Ovary (tissue), 9 donors: ENCODE results near the gene RBM20. TPM values are rescaled to one million over a fixed set of nuclear protein-coding genes. Genes with fewer than 3 reads are reported as not detected.

Experiments used
- DNase-seq, 5 donors: peaks; one replicate each; pipeline ENCODE4 v3.0.0-alpha.2; 2019 to 2020
- H3K27ac ChIP-seq, 2 donors: fragments of 200-600 bp; one replicate each; pipeline versions ENCODE4 v1.5.1 to v1.8.0; 2019 to 2022
- H3K27me3 ChIP-seq: fragments of 200-600 bp; one replicate; pipeline ENCODE4 v1.8.0; 2022
- H3K36me3 ChIP-seq: fragments of 200-600 bp; sonication (generic); one replicate; pipeline ENCODE4 v1.5.1; 2019
- H3K4me1 ChIP-seq: one replicate; pipeline ENCODE4 v1.8.1; 2013; ENCODE audit warnings: mild to moderate bottlenecking, moderate library complexity; ENCODE audit not compliant: insufficient read depth
- H3K4me3 ChIP-seq: fragments of 200-600 bp; sonication (generic); one replicate; pipeline ENCODE4 v1.5.1; 2017
- H3K9me3 ChIP-seq, 2 donors: fragments of 200-600 bp in 1 of 2; sonication (generic) in 1 of 2; one replicate each; pipeline versions ENCODE4 v1.5.1 to v1.8.1; 2013 to 2019; ENCODE audit warnings: mild to moderate bottlenecking in 1 of 2, moderate library complexity in 1 of 2
- EP300 ChIP-seq: sonication (generic); formaldehyde crosslinking; IDR thresholded peaks from one replicate; pipeline ENCODE4 v1.6.1; 2017; ENCODE audit warnings: antibody characterized with exemption
- POLR2A ChIP-seq: fragments of 450-650 bp; IDR thresholded peaks from one replicate; pipeline ENCODE4 v1.6.1; 2017; ENCODE audit warnings: antibody characterized with exemption, mild to moderate bottlenecking, moderate library complexity
- WGBS, 3 donors: extraction: QIAGEN DNeasy Blood & Tissue Kit in 1 of 3; methylation state at CpG; one replicate each; pipeline versions ENCODE4 v1.1.5 to v1.1.7; 2013 to 2017; 5-methylcytosine and 5-hydroxymethylcytosine counted together
- intact Hi-C, 4 donors: fragments of 100-400 bp; cut with DNase I; formaldehyde crosslinking; loops; one replicate each; pipeline versions ENCODE4 v1.11.0 to v1.15.1; 2022 to 2023
- polyA plus RNA-seq, 2 donors: library from polyadenylated mRNA; stranded (reverse); fragments of 200-250 nt in 1 of 2; fragments of 350-450 nt in 1 of 2; fragmentation: Illumina TruSeq in 1 of 2; extraction: RNeasy Lipid Tissue Mini Kit (QIAGEN cat#74804) in 1 of 2; gene quantifications; one replicate each; pipeline ENCODE4 v1.2.3, GENCODE V29; 2013 to 2014
- total RNA-seq, 7 donors: library from RNA; depleted of rRNA in 2 of 7; stranded (reverse); fragments of >200 nt in 2 of 7; fragmentation: NEBNext Ultra II Directional in 3 of 7; extraction: Animal tissue kit (Norgen Biotek cat#: 25700) in 3 of 7; gene quantifications; one replicate each; pipeline versions ENCODE4 v1.1.0 to v1.2.4, GENCODE V29; 2016 to 2023
- TF ChIP-seq, protein P1 (sequence below), 3 donors: fragments of 450-650 bp in 2 of 3; fragments of 200-600 bp in 1 of 3; IDR thresholded peaks; one replicate each; pipeline versions ENCODE4 v1.5.1 to v1.8.0; 2016 to 2022; ENCODE audit warnings: antibody characterized with exemption in 3 of 3, mild to moderate bottlenecking in 1 of 3
- donor health status: DM: no; HTN: no; CAD: no; lungs with moderate emphysema.
- donor health status: DM: no; HTN: no; CAD: no.
- donor health status: Bipolar disorder and iron deficiency.
- donor health status: DM: yes; HTN: yes; CAD: no.
- donor health status: DM: no; HTN: no; CAD: no.
- donor health status: DM: yes; HTN: yes; CAD: no.

Gene RBM20
- total and polyA plus RNA-seq, 9 donors: 0.96 to 4.9 (median 3.6) TPM

DNA sequence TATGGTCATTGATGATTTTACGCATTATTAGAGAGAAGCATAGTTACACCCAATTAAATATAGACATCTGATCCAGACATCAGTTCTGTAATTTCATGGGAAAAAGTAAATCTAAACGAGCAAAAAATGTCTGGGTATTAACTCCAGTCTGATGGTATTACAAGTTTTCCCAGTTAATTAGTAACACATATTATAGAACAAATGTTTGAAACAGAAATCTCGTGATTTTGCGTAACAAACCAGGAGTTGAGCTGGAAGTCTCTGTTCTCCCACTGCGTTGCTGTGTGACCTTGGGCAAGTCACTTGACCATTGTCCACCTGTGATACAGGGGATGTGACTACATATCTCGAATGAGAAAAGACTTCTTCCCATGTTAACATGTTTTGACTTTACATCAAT lies 43.3 kb downstream of the RBM20 start:
- Histone ChIP-seq H3K27me3 (no peaks in the 10 kb centered on the region), H3K9me3 (no peaks in the 10 kb centered on the region), H3K4me3 (no peak overlapping the region), H3K27ac (no peak overlapping the region), H3K36me3 (no peaks in the 10 kb centered on the region), H3K4me1 (no peaks in the 10 kb centered on the region)
- 54 to 66% (median 55%) methylated on average over 6 of the region's 6 CpGs for WGBS, 3 donors
- DNase-seq: no peak
- TF ChIP-seq, protein P1, sequence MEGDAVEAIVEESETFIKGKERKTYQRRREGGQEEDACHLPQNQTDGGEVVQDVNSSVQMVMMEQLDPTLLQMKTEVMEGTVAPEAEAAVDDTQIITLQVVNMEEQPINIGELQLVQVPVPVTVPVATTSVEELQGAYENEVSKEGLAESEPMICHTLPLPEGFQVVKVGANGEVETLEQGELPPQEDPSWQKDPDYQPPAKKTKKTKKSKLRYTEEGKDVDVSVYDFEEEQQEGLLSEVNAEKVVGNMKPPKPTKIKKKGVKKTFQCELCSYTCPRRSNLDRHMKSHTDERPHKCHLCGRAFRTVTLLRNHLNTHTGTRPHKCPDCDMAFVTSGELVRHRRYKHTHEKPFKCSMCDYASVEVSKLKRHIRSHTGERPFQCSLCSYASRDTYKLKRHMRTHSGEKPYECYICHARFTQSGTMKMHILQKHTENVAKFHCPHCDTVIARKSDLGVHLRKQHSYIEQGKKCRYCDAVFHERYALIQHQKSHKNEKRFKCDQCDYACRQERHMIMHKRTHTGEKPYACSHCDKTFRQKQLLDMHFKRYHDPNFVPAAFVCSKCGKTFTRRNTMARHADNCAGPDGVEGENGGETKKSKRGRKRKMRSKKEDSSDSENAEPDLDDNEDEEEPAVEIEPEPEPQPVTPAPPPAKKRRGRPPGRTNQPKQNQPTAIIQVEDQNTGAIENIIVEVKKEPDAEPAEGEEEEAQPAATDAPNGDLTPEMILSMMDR (IDR thresholded peaks at IDR 0.05): no peak
- TF ChIP-seq POLR2A (no peak), EP300 (no peak)
- intact Hi-C loops: no loop called here

DNA sequence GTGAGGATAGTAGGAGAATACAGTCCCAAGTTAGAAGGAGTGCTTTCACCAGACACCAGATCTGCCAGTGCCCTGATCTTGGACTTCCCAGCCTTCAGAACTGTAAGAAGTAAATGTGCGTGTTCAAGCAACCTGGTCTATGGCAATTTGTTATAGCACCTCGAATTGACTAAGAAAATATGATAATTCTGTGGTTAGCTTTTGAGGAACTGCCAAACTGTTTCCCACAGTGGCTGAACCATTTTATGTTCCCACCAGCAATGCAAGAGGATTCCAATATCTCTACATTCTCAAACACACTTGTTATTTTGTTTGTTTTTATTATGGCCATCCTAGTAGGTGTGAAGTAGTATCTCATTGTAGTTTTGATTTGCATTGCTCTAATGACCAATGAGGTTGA lies 47.0 kb downstream of the RBM20 start:
- Histone ChIP-seq H3K27ac (no peak overlapping the region), H3K4me3 (no peak overlapping the region), H3K27me3 (no peaks in the 10 kb centered on the region), H3K9me3 (no peaks in the 10 kb centered on the region), H3K4me1 (no peaks in the 10 kb centered on the region), H3K36me3 (no peaks in the 10 kb centered on the region)
- DNase-seq: no peak
- 90 to 93% (median 92%) methylated on average over 2 of the region's 2 CpGs for WGBS, 3 donors
- intact Hi-C loops: no loop called here
- TF ChIP-seq POLR2A: no peak
- no peak for TF ChIP-seq EP300
- TF ChIP-seq, protein P1 (IDR thresholded peaks at IDR 0.05): no peak

DNA sequence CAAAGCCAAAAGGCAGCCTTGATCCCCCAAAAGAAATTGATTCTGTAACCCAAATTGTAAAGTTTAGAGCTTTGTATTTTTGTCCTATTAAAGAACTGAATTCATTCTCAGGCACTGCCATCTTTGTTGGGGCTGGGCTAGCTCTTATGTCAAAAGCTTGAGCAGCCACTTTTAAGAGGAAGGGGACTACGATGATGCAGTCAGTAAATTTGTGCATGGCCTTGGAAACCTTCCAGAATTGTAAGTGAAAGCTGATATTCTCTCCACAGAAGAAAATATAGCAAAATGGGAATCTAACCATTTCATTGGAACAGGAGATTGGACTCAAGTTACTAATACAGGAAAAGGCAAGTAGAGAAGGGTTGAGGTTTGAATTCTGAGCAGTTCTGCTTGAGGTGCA lies 50.1 kb downstream of the RBM20 start:
- Histone ChIP-seq H3K27ac (no peak overlapping the region), H3K36me3 (no peaks in the 10 kb centered on the region), H3K4me3 (no peak overlapping the region), H3K27me3 (no peaks in the 10 kb centered on the region), H3K9me3 (no peaks in the 10 kb centered on the region), H3K4me1 (no peaks in the 10 kb centered on the region)
- DNase-seq: no peak
- intact Hi-C loops: no loop called here
- no peak for TF ChIP-seq EP300
- no peak for TF ChIP-seq POLR2A
- WGBS, 3 donors: 30 to 39% (median 35%) methylated on average over 1 of the region's 1 CpG

DNA sequence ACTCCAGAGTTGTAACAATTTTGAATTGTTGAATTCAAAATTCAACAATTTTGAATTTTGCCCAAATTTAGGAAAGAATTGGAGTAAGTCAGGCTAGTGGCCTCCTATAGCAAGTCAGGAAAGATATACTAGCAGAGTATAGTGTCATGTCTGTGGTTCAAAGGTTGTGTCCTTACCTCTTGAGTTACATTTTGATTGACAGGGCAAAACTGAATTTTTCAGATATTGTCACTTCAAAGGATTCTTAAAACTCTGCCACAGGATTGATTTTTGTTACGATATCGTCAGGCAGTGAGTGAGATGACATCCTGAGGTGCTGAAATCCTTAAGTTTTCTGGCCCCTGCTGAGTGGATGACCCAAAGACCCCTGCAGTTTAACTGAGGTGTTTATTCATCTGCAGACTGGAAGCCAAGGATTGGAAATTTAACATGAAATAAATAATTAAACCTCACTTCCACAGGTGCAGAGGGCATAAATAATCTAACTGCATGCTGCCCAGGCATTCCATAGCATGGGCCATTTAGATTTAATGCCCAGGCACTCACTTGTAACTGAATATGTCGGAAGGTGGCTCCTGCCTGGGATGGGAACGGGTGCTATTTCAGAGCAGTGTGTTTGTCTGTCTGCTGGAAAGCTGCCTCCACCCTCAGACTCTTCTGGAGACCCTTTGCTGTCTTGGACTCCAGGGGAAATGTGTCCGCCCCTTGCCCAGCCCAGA lies 50.8 kb downstream of the RBM20 start:
- H3K9me3 ChIP-seq: no peaks in the 10 kb centered on the region
- TF ChIP-seq, protein P1 (IDR thresholded peaks at IDR 0.05): no peak
- TF ChIP-seq POLR2A: no peak
- no peak for TF ChIP-seq EP300
- H3K4me1 ChIP-seq: no peaks in the 10 kb centered on the region
- WGBS, 3 donors: 74 to 92% (median 79%) methylated on average over 5 of the region's 5 CpGs
- no peaks in the 10 kb centered on the region for H3K36me3 ChIP-seq
- DNase-seq: no peak
- no peak overlapping the region for H3K27ac ChIP-seq
- no peaks in the 10 kb centered on the region for H3K27me3 ChIP-seq
- intact Hi-C loops: no loop called here
- no peak overlapping the region for H3K4me3 ChIP-seq

DNA sequence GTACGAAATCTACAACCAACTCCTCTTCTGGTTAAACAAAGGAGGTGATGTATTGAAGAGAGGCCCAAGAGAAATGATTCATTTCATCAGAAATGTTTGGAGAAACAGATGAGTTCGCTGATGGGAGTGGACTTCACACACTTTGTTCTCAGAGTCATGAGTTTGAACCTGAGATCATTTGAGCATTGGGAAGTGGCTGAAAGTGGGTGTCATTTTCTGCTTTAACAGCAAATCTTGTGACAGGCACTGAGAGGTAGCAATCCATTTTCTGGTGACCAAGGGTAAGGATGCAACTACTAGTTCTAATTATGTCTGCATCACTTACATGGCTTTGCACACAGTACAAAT lies 51.4 kb downstream of the RBM20 start:
- no peak for TF ChIP-seq EP300

More for the DNA sequence above, 51.4 kb downstream of the RBM20 start:
- Histone ChIP-seq H3K4me1 (no peaks in the 10 kb centered on the region), H3K27ac (no peak overlapping the region), H3K4me3 (no peak overlapping the region), H3K9me3 (no peaks in the 10 kb centered on the region), H3K27me3 (no peaks in the 10 kb centered on the region), H3K36me3 (no peaks in the 10 kb centered on the region)
- 83 to 84% (median 84%) methylated on average over 2 of the region's 2 CpGs for WGBS, 3 donors
- no peak for DNase-seq
- intact Hi-C loops: no loop called here
